Measurements from ENCODE around the gene IGHMBP2.

IGHMBP2 gene

DNA sequence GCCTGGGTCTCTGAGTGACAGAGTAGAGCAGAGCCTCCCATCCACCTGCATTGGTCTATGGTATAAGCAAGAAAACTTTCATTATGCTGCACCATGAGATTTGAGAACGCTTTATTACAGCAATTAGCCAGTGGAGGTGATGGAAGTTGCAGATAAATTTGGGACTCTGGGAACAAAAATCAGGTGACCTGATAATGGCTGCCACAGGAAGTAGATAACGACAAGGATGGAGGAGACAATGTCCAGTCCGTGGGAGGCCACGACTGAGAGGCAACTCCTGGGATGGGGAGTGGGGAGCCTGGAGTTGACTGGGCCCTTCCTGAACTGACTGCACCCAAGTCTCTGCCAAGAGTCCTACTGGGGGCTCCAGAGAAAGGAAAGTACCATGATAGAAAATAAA lies 72.4 kb downstream of the IGHMBP2 start:
- no peak for FAIRE-seq

DNA sequence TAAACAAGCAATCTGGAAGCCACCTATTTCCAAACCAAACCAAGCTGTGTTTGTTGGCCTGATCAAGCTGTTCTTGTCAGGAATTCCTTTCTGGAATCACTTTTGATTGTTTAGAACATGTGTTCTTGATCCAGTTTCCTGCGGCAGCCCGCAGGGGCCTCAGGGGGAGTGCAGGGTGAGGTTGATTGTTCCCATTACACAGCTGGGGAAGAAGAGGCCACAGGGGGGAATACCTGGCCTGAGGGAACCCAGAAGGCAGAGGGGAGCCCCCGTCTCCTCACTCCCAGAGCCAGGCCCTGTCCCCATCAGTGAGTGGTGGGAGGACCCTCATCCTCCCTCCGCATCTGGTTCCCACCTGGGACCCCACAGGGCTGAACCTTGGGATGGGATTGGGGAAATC lies 72.9 kb downstream of the IGHMBP2 start:
- DNase-seq (ENCODE audit: extremely low spot score, insufficient read length, low read depth), result no peak
- FAIRE-seq, result no peak

More for the DNA sequence above, 72.4 kb downstream of the IGHMBP2 start:
- DNase-seq (ENCODE audit: extremely low spot score, insufficient read length, low read depth), result no peak

DNA sequence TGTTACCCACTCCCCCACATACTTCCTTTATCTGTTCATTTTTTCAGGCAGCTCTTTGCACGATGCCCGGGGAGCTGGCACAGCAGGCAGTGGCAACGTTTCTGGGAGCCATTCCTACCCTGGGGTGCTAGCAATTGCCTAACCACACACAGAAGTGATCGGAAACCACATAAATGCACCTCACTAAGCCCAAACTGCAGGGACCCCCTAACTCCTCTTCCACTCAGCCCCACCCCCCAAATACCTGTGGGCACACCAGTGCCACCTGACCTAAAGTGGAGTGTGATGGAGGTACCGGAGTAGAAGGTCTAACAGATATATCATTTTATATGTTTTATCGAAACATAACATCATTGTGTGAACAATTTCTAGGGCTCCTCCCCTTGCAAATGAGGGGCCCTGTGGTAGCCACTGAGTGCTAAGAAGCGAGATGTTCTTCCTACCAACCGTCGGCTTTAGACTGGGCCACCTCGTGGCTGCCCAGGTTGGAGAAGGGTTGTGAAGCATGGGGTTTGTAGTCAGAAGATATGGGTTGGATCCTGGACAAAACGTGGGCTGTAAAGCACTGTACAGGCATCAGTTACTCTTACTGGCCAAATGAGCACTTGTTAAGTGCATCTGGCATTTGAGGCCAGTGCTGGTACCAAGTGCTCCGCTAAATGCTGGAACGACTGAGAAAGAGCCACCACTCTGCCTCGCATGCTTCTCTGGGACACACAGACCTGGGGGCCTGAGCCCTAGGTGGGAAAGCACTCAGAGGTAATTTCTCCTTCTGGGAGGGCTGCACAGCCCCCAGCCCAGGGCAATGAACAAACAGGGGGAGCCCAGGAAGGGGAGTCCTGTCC lies 74.3 kb downstream of the IGHMBP2 start:
- no peak for FAIRE-seq
- DNase-seq (ENCODE audit: extremely low spot score, insufficient read length, low read depth), result no peak

DNA sequence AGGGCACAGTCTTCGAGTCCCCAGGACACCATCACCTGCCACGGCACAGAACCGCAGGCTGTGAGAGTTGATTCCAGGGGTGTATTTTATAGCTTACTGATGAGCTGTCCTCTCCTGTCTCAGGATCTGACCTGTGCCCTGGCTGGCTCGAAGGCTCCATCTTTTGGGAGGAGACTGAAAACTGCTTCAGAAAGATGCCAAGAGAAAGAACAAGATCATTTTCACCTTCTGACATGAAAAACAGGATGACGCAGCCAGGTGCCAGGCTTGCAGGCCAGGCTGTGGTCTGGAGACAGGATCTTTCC lies 74.9 kb downstream of the IGHMBP2 start:
- DNase-seq (ENCODE audit: extremely low spot score, insufficient read length, low read depth), result no peak
- FAIRE-seq, result no peak

DNA sequence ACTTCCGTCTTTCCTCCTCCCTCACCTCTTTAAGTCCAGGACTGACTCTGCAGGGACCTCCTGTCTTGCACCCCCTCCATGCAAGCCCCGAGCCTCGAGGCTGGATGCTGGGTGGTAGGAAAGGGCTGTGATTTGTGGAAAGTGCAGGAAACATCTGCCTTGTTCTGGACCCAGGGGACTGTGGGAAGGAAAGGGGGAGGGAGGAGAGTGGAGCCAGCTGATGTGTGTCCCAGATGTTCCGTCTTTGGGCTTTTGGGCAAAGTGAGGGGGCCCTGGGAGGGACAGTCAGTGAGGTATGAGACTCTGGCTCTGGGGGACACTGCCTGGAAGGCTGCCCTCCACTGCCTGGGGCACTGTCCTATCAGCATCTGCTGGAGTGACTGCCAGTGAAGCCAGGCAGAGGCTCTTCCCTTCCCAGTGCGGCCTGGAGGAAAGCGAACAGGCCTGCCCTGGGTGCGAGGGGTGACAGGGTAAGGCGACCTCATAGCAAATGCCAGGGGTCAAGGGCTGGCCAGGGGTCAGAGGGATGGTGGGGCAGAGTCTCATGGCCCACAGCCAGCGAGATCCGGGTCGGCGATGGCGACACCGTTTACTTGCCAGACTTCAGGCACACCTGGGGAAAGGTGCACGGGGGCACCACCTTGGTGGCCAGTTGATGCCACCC lies 75.4 kb downstream of the IGHMBP2 start:
- DNase-seq (ENCODE audit: extremely low spot score, insufficient read length, low read depth), result no peak

DNA sequence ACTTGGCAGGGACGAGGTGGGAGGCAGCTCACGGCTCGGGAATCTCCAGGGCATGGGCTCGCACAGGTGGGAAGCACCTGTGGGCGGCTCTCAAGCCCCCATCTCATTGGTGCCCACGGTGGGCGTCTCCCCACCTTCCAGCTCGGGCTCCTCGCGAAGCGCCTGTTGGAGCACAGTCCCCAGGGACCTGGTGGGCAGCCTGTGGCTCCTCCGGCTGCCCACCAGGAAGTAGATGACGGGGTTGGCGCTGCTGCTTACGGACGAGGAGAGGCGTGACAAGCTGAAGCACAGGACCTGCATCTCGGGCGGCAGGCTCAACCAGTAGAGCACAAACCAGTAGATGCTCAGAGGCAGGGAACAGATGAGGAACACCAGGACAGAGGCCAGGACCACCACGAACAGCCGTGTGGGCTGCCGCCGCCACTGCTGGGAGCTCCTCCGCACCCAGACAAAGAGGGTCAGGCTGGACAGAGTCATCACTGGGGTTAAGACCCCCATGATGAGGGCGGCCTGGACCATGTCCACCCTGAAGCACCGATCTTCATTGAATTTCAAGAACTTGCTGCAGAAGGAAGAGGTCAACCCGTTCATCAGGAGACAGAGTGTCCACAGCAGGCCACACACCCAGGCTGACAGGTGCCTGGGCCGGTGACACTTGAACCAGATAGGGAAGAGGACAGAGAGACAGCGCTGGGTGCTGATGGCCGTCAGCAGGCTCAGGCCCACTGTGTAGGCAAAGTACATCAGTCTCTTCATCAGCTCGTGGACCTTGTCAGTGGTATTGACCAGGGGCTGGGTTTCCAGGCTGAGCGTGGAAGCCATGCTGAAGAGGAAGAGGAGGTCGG lies 76.5 kb downstream of the IGHMBP2 start:
- no peak for FAIRE-seq
- no peak for DNase-seq (ENCODE audit: extremely low spot score, insufficient read length, low read depth)

More for the DNA sequence above, 75.4 kb downstream of the IGHMBP2 start:
- no peak for FAIRE-seq

DNA sequence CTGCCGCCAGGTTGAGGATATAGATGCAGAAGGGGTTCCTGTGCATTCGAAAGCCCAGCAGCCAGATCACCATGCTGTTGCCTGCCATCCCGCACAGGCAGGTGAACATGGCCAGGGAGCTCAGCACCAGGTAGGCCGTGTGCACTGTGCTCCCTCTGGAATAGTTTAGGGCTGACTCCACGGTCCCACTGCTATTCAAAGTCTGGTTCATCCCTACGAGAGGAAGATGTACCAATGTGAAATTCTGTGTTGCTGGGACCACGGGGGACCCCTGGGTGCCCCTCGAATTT lies 77.0 kb downstream of the IGHMBP2 start, which contains the start of gene MRGPRD:
TSS of gene MRGPRD (minus strand) at position 211 of the 290 bp plus-strand sequence. CDS start at position 211, 0 bp downstream.
- FAIRE-seq (no peak), DNase-seq (ENCODE audit: extremely low spot score, insufficient read length, low read depth) (no peak)

DNA sequence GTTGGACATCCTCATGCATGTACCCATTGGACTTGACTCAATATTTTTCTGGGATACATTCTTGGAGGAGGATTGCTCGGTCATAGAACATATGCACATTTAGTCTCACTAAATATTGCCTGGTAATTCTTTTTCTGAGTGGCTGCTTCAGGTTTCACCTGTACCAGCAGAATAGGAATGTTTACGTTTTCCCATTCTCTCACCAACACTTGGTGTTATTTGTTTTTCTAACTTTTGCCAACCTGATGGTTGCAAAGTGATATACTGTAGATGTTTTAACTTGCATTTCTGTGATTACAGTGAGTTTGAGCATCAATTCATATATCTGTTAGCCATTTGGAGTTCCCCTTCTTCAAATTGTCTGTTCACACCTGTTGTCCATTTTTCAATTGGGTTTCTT lies 78.4 kb downstream of the IGHMBP2 start:
- FAIRE-seq (no peak), DNase-seq (ENCODE audit: extremely low spot score, insufficient read length, low read depth) (no peak)

DNA sequence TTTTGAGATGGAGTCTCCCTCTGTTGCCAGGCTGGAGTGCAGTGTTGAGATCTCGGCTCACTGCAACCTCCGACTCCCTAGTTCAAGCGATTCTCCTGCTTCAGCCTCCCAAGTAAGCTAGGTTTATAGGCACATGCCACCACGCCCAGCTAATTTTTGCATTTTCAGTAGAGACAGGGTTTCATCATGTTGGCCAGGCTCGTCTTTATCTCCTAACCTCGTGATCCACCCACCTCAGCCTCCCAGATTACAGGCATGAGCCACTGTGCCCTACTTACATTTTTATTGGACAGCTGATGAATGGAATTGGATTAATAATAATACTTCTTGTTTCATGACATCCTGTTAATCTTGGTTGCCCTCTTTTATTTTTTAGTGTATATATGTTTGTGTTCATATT lies 80.1 kb downstream of the IGHMBP2 start:
- DNase-seq (ENCODE audit: extremely low spot score, insufficient read length, low read depth), result no peak

DNA sequence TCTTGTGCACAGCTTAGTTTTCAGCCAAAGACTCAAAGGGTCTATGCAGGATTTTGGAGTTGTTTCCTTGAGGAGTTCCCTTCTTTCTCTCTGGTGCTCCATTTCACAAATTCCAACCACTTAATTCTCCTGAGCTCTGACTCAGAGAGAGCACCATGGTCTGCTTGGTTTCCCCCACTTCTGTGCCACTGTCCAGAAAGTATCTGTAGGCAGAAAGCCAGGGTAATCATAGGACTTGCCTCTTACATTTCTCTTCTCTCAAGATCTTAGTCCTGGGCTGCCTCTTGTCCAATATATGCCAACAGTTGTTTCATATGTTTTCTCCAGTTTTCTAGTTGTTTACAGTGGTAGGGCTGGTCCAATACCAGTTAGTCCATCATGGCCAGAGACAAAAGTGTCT lies 83.5 kb downstream of the IGHMBP2 start:
- DNase-seq (ENCODE audit: extremely low spot score, insufficient read length, low read depth) (no peak), FAIRE-seq (no peak)

More for the DNA sequence above, 80.1 kb downstream of the IGHMBP2 start:
- no peak for FAIRE-seq

DNA sequence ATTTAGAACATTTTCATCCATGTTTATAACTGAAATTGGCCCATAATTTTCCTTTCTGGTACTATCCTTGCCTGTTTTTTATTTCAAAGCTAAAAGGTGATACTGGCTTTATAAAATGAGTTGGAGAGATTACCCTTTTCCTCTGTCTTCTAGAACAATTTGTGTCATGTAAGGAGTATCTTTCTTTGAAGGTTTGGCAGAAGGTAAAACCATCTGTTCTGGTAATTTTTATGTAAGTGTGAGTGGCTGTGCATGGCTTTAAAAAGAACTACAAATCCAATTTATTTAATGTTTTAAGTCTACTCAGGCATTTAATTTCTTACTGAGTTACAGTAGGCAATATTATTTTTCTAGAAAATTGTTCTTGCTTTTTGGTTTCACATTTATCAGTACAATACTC lies 84.8 kb downstream of the IGHMBP2 start:
- no peak for FAIRE-seq
- no peak for DNase-seq (ENCODE audit: extremely low spot score, insufficient read length, low read depth)

Measured in GM18507 (cell line).